ENCODE measurements around the gene SLC6A5.

DNA sequence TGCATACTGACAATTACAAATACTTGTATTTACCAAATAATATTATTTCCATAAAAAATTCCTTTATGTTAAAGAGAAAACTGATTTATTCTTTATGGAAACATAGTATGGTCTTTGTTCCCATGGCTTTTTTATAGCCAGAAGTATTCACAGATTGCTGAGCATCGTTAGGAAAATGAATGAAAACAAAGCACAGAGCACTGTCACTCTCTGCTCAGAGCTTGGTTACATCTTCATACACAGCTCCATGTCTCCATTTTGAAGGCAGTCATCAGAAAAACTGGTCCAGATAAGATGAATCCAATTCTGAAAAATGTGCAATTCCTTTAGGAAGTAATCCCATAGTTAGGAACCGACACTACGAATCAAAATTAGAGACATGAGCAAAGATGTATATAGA lies 9.0 kb upstream of the SLC6A5 start:
- no peak for TF ChIP-seq CTCF (IDR thresholded peaks at IDR 0.05; ENCODE audit: poor library complexity)
- TF ChIP-seq EZH2 (IDR thresholded peaks at IDR 0.05; ENCODE audit: borderline replicate concordance) = no peak
- TF ChIP-seq EZH2phosphoT487 (IDR thresholded peaks at IDR 0.05; ENCODE audit: low read depth, severe bottlenecking, unreplicated experiment) = no peak

Data from hepatocyte (in vitro differentiated cells).